CD4-positive, alpha-beta T cell (primary cell): ENCODE measurements around the gene PLPPR1. TPM values are rescaled to one million over a fixed set of nuclear protein-coding genes. Genes with fewer than 3 reads are reported as not detected.

Experiments
- ATAC-seq: fragments of 200-7000 bp; cut with Tn5 transposase; one replicate; pipeline ENCODE4 v1.10.0; 2022; ENCODE audit warnings: mild to moderate bottlenecking; ENCODE audit not compliant: poor library complexity
- CTCF ChIA-PET: fragments of 350-600 bp; sonication (Branson Sonifier 250); formaldehyde crosslinking; loops from one replicate; lab custom pipeline; 2021; ENCODE audit warnings: antibody characterized with exemption, inconsistent platforms; lab: Charles Lee
- POLR2A ChIA-PET: fragments of 350-600 bp; sonication (Branson Sonifier 250); formaldehyde crosslinking; loops from one replicate; lab custom pipeline; 2021; ENCODE audit warnings: antibody characterized with exemption, inconsistent platforms; lab: Charles Lee
- DNase-seq, 14 experiments: peaks; one replicate each; pipeline ENCODE4 v3.0.0-alpha.2; 2013 to 2020; ENCODE audit warnings: mixed read lengths in 2 of 14
- H3K27ac ChIP-seq, 2 donors: one replicate each; pipeline versions ENCODE4 v1.5.1 to v1.7.0; 2013; ENCODE audit warnings: low read length in 2 of 2, low read depth in 1 of 2, mild to moderate bottlenecking in 1 of 2
- H3K27me3 ChIP-seq, 2 experiments: 1 replicate in 1 of 2; 2 replicates in 1 of 2; pipeline versions ENCODE4 v1.6.1 to v1.7.0; 2013; ENCODE audit warnings: low read length in 2 of 2, control low read depth in 1 of 2, mild to moderate bottlenecking in 1 of 2, moderate library complexity in 1 of 2; ENCODE audit not compliant: insufficient read depth in 2 of 2, control insufficient read depth in 1 of 2
- H3K36me3 ChIP-seq: one replicate; pipeline ENCODE4 v1.6.1; 2013; ENCODE audit warnings: low read length, control low read depth; ENCODE audit not compliant: insufficient read depth
- H3K4me1 ChIP-seq: one replicate; pipeline ENCODE4 v1.6.1; 2013; ENCODE audit warnings: low read length, control low read depth; ENCODE audit not compliant: insufficient read depth
- H3K4me3 ChIP-seq: one replicate; pipeline ENCODE4 v1.5.1; 2013; ENCODE audit warnings: mild to moderate bottlenecking, low read length, moderate library complexity
- H3K9me3 ChIP-seq, 2 experiments: 1 replicate in 1 of 2; 2 replicates in 1 of 2; pipeline versions ENCODE4 v1.6.1 to v1.7.0; 2013; ENCODE audit warnings: low read length in 2 of 2, mild to moderate bottlenecking in 2 of 2, control low read depth in 1 of 2, moderate library complexity in 1 of 2; ENCODE audit not compliant: control insufficient read depth in 1 of 2, insufficient read depth in 1 of 2
- H3K27ac Mint-ChIP-seq: one replicate; pipeline ENCODE4 v1.8.0; 2020; ENCODE audit warnings: mixed read lengths
- H3K27me3 Mint-ChIP-seq: one replicate; pipeline ENCODE4 v1.8.0; 2021; ENCODE audit warnings: mixed read lengths
- H3K36me3 Mint-ChIP-seq: one replicate; pipeline ENCODE4 v1.8.0; 2021; ENCODE audit warnings: low read depth, mixed read lengths
- H3K4me1 Mint-ChIP-seq: one replicate; pipeline ENCODE4 v1.8.0; 2021; ENCODE audit warnings: low read depth, mixed read lengths
- H3K4me3 Mint-ChIP-seq: one replicate; pipeline ENCODE4 v1.8.0; 2020; ENCODE audit warnings: mild to moderate bottlenecking, mixed read lengths
- H3K9me3 Mint-ChIP-seq: one replicate; pipeline ENCODE4 v1.8.0; 2020; ENCODE audit warnings: mixed read lengths
- intact Hi-C, 2 experiments: fragments of 100-400 bp; cut with DNase I in 1 of 2; cut with micrococcal nuclease in 1 of 2; formaldehyde crosslinking; loops; one replicate each; pipeline versions ENCODE4 v1.15.1 to v1.9.0; 2023 to 2025; cut with DNase I, micrococcal nuclease
- total RNA-seq, 174 experiments: library from RNA in 2 of 174; stranded (reverse) in 2 of 174; gene quantifications; one replicate each; pipeline ENCODE4 v1.2.3 and lab custom pipeline; 2021 to 2026
- TF ChIP-seq, protein P1 (sequence below): fragments of 200-600 bp; IDR thresholded peaks from one replicate; pipeline ENCODE4 v1.8.0; 2022; ENCODE audit warnings: antibody characterized with exemption, mild to moderate bottlenecking

Gene PLPPR1
- total RNA-seq, 2 experiments from 2014 or later, result not detected

DNA sequence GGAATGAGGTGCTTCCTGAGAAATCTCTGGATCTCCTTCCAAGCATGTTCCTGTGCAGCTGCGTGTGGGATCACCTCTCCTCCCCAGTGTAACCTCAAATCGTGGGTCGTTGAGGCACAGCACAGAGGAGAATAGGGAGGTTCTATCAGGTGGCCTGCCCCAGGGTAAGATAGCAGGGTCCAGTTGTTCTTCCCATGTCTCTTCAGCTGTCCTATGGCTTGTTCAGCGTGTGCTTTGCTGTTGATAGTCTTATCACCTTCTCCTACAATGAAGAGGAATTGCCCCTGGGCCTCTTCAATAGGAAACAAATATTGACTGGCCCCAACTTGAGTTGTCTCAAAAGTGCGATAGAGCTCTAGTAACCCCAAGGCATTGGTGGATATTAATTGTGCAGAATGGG, 333.9 kb downstream of the PLPPR1 start:
- Mint-ChIP-seq H3K27ac (no peak overlapping the region), H3K27me3 (peaks cover 21% of the 10 kb centered on the region), H3K36me3 (no peaks in the 10 kb centered on the region), H3K4me1 (no peaks in the 10 kb centered on the region), H3K9me3 (no peaks in the 10 kb centered on the region), H3K4me3 (no peak overlapping the region)
- Histone ChIP-seq H3K4me1 (no peaks in the 10 kb centered on the region), H3K27ac (no peak overlapping the region), H3K9me3 (no peaks in the 10 kb centered on the region), H3K27me3 (peaks cover 0 to 2% of the 10 kb centered on the region in 2 experiments), H3K36me3 (no peaks in the 10 kb centered on the region), H3K4me3 (no peak overlapping the region)
- ChIA-PET POLR2A (no interaction called here), CTCF (no interaction called here)
- TF ChIP-seq, protein P1, sequence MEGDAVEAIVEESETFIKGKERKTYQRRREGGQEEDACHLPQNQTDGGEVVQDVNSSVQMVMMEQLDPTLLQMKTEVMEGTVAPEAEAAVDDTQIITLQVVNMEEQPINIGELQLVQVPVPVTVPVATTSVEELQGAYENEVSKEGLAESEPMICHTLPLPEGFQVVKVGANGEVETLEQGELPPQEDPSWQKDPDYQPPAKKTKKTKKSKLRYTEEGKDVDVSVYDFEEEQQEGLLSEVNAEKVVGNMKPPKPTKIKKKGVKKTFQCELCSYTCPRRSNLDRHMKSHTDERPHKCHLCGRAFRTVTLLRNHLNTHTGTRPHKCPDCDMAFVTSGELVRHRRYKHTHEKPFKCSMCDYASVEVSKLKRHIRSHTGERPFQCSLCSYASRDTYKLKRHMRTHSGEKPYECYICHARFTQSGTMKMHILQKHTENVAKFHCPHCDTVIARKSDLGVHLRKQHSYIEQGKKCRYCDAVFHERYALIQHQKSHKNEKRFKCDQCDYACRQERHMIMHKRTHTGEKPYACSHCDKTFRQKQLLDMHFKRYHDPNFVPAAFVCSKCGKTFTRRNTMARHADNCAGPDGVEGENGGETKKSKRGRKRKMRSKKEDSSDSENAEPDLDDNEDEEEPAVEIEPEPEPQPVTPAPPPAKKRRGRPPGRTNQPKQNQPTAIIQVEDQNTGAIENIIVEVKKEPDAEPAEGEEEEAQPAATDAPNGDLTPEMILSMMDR, result no peak
- DNase-seq (no peak), ATAC-seq (no peak)
- intact Hi-C loops, result no loop called here

DNA sequence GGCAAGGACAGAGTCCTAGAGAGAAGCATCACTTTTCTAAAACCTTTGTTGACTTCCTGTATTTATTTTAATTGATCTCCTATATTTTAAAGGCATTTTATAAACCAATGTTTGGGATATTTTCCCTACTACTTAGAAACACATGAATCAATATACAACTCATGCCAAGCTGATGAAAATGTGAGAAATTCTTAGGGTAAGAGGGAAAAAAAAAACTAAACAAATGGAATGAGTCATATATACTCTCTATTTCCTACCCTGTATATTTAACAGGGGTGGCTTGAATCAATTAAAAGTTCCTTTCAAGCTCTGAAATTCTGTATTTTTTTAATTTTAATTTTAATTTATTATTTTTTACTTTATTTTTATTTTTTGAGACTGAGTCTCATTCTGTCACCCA, 336.7 kb downstream of the PLPPR1 start:
- no peaks in the 10 kb centered on the region for H3K9me3 Mint-ChIP-seq
- Histone ChIP-seq H3K9me3 (no peaks in the 10 kb centered on the region), H3K4me3 (no peak overlapping the region), H3K27ac (no peak overlapping the region), H3K36me3 (no peaks in the 10 kb centered on the region), H3K4me1 (no peaks in the 10 kb centered on the region), H3K27me3 (peaks cover 0 to 2% of the 10 kb centered on the region in 2 experiments)
- POLR2A ChIA-PET, result no interaction called here
- no peaks in the 10 kb centered on the region for H3K4me1 Mint-ChIP-seq
- no peak for DNase-seq
- TF ChIP-seq, protein P1, result no peak
- H3K4me3 Mint-ChIP-seq, result no peak overlapping the region
- H3K27ac Mint-ChIP-seq, result no peak overlapping the region
- intact Hi-C loops, result no loop called here
- H3K27me3 Mint-ChIP-seq, result peaks cover 25% of the 10 kb centered on the region
- H3K36me3 Mint-ChIP-seq, result no peaks in the 10 kb centered on the region
- CTCF ChIA-PET, result no interaction called here
- no peak for ATAC-seq

DNA sequence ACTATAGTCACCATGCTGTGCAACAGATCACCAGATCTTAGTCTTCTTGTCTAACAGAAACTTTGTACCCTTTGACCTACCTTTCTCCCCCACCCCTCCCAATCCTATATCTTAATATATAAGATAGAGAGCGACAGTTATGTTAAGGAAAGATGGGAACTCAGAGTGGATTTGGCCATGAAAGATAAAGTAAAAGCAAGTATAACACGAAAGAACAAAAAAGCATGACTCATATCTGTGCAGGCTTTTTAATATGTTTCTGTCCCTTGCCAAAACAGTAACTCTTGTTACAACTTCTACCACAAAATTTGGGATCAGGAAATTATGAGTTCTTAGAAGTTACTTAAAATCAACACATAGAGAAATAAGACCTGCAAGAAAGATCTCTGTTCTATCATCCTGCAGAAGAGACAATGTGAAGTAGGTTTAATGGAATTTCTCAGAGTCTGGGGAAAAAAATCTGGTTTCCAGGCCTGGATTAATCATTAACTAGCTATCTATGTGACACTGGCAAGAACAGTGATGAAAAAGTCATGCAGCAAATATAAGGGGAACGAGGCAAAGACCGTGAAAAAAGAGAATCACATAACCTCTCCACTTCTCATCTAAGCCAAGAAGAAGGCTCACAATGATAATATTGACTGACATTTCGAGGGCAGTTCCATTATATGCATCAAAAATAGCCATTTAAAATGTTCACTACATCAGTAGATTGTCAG, 337.7 kb downstream of the PLPPR1 start:
- no peak overlapping the region for H3K27ac Mint-ChIP-seq
- DNase-seq, result no peak
- Histone ChIP-seq H3K27ac (no peak overlapping the region), H3K27me3 (peaks cover 0 to 2% of the 10 kb centered on the region in 2 experiments), H3K36me3 (no peaks in the 10 kb centered on the region), H3K9me3 (no peaks in the 10 kb centered on the region), H3K4me3 (no peak overlapping the region), H3K4me1 (no peaks in the 10 kb centered on the region)
- no peaks in the 10 kb centered on the region for H3K4me1 Mint-ChIP-seq
- no peaks in the 10 kb centered on the region for H3K9me3 Mint-ChIP-seq
- intact Hi-C loops, result no loop called here
- peaks cover 28% of the 10 kb centered on the region for H3K27me3 Mint-ChIP-seq
- ChIA-PET CTCF (interaction anchor here (0.6 kb wide), 1 partner anchor 989 kb away, joined by 3 read pairs; no protein-coding TSS in a partner anchor), POLR2A (no interaction called here)
- no peak overlapping the region for H3K4me3 Mint-ChIP-seq
- TF ChIP-seq, protein P1, result no peak
- H3K36me3 Mint-ChIP-seq, result no peaks in the 10 kb centered on the region
- ATAC-seq, result no peak
